CD4-positive, alpha-beta T cell treated with Interleukin-15 for 4 hours (primary cell): ENCODE data around the gene PAGE5.

Experiments
- DNase-seq: peaks from one replicate; pipeline ENCODE4 v3.0.0-alpha.2; 2020; ENCODE audit warnings: low spot score

The PAGE5 gene

DNA sequence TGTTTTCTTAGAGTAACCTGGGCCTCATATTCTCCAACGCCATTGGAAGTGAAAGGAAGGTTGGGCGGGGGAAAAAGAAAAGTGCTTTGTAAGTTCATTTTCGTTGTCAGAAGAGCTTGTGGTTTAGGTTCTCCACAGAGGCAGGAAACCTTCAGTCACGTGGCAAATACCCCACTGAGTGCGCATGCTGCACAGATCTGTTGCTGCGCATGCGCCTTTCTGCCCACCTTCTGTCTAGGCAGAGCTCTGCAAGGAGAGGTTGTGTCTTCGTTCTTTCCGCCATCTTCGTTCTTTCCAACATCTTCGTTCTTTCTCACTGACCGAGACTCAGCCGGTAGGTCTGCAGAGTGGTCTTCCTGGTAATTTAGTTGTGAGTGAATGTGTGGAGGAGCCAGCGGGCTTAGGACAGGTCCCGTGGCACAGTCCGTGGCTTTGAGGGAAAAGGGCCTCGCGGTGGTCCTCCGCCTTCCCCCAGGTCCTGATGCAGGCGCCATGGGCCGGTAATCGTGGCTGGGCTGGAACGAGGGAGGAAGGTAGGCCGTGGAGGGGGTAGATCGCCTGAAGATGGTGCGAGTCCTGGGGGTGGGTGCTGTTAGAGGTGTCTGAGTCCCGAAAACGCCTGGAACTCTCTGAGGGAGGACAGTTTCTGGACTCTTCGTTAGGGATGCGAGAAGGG, at the start of gene PAGE5:
TSS of gene PAGE5 (plus strand) at position 228 of the 676 bp plus-strand sequence. CDS start 1,037 bp downstream, outside the sequence.
- DNase-seq: no peak

GRCh38 chrX:55187281-55187680, 32.9 kb upstream of the PAGE5 start:
- DNase-seq: no peak

GRCh38 chrX:55196688-55197087, 23.5 kb upstream of the PAGE5 start:
- no peak for DNase-seq

GRCh38 chrX:55201930-55202579, 18.1 kb upstream of the PAGE5 start:
- DNase-seq: no peak

- DNase-seq: no peak
These were observed 13.8 kb upstream of the PAGE5 start for GRCh38 chrX:55206162-55206941.

GRCh38 chrX:55210931-55211677, 9.0 kb upstream of the PAGE5 start:
- no peak for DNase-seq

DNA sequence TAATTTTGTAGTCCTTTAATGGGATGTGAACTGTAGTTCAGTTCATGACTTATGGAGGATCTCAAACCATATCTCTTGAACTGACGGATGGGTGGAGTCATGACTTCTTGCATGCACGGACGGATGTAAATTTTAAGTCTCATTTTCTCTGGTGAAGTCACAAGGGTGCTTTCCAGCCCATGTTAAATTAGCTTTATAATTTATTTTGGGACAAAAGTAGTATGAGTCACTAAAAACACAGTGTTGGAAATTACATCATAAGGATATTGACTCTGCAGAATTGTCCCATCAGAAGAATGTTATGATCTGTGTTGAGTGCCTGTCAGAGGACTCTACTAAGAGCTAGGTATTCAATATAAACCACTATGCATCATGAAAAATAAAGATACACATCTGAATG, 6.8 kb upstream of the PAGE5 start:
- no peak for DNase-seq

DNA sequence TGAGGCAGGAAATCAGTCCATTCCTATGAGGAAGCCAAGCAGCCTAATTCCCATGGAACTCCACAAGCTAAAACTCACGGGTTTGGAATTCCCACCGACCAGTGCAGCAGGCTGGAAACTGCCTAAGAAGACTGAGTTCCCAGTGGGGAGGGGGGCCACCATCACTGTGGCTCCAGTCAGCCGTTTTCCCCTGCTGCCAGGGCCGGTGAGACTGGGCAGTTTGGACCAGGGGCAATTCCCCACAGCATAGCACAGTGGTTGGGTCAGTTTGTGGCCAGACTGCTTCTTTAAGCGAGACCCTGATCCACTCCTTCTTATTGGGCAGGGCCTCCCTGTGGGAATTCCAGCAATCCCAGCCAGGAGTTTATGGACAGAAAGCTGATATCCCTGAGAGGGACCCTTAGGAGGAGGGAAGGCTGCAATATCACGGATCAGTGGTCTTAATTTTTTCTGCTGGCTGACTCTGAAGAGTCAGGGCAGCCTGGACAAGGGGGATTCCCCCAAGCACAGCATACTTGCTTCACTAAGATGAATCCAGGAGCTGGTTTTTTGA, 20.7 kb downstream of the PAGE5 start:
- no peak for DNase-seq

GRCh38 chrX:55253528-55253927, 33.4 kb downstream of the PAGE5 start:
- DNase-seq: no peak

- no peak for DNase-seq
These were observed 40.7 kb downstream of the PAGE5 start for GRCh38 chrX:55260806-55261205.

DNA sequence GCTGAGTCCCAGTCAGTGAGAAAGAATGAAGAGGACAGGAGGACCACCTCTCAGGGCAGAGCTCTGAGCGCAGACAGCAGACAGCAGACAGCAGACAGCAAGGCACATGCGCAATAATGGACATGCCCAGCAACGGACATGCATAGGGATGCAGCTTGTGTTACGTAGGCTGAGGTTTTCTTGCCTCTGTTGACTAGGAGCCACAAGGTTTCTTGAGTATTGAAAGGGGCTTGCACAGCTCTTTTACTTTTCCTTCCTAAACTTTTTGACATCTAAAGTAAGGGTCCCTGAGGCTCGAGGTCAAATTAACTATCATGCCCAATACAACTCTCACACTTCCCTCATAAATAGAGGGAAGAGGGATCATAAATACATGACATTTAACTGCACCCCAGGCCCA, 44.7 kb downstream of the PAGE5 start, which contains the start of gene PAGE3:
TSS of gene PAGE3 (minus strand) at position 101 of the 400 bp plus-strand sequence. CDS start 1,013 bp downstream, outside the sequence.
- DNase-seq: no peak
